ENCODE data around the gene PBOV1.

- TF ChIP-seq CTCF (IDR thresholded peaks at IDR 0.05) (no peak), EP300 (IDR thresholded peaks at IDR 0.05) (no peak), POLR2A (IDR thresholded peaks at IDR 0.05) (no peak)
Measured at GRCh38 chr6:138235205-138235604, 16.9 kb upstream of the PBOV1 start.

Data from tibial nerve (tissue), 4 donors.